HTR-8/SVneo (cell line): ENCODE data around the gene SERINC4.
A peak's percentile ranks its signal among the peaks of the same experiment; 100 is the strongest.
"Not testable (repeated sequence)": the region's sequence is repeated elsewhere in the genome, so short reads cannot be mapped to it uniquely, and the experiment has no call there.

Experiments
- DNase-seq: peaks from one replicate; pipeline ENCODE4 v3.0.0; 2011; ENCODE audit warnings: low spot score, mixed read lengths; ENCODE audit not compliant: insufficient read length
- FAIRE-seq: peaks from 2 replicates; lab custom pipeline; 2011; peaks lifted over from hg19 to GRCh38; lab: Jason Lieb, UNC

The SERINC4 gene

GRCh38 chr15:43799945-43800285 is at the start of gene SERINC4:
Gene SERINC4, minus strand, starts transcription at chr15:43800220. Its CDS starts 234 bp downstream, at chr15:43799986.
- DNase-seq (no peak), FAIRE-seq (no peak)

GRCh38 chr15:43845421-43845820 is 45.4 kb upstream of the SERINC4 start:
- no peak for FAIRE-seq
- no peak for DNase-seq

GRCh38 chr15:43832485-43832884 is 32.5 kb upstream of the SERINC4 start:
- not testable (repeated sequence) for DNase-seq, FAIRE-seq

GRCh38 chr15:43831519-43832052 is 31.6 kb upstream of the SERINC4 start:
- FAIRE-seq, DNase-seq: not testable (repeated sequence)

- FAIRE-seq, DNase-seq: not testable (repeated sequence)
Measured at GRCh38 chr15:43830691-43831275, 30.8 kb upstream of the SERINC4 start.

GRCh38 chr15:43829951-43830540 is 30.0 kb upstream of the SERINC4 start:
- not testable (repeated sequence) for FAIRE-seq, DNase-seq

- FAIRE-seq = no peak
- no peak for DNase-seq
Measured at GRCh38 chr15:43828061-43828657, 28.1 kb upstream of the SERINC4 start.

- FAIRE-seq (no peak), DNase-seq (peak; percentile 81)
Measured at GRCh38 chr15:43826508-43827341, 26.7 kb upstream of the SERINC4 start, which contains the start of gene WDR76. Gene WDR76, plus strand, starts transcription at chr15:43827002. Its CDS starts 31 bp downstream, at chr15:43827033.

- no peak for DNase-seq
- no peak for FAIRE-seq
Measured at GRCh38 chr15:43826029-43826507, 26.0 kb upstream of the SERINC4 start.

- FAIRE-seq, DNase-seq: not testable (repeated sequence)
Measured at GRCh38 chr15:43825305-43825704, 25.3 kb upstream of the SERINC4 start.

- peak; percentile 59 for FAIRE-seq
- DNase-seq = peak; percentile 95
Measured at GRCh38 chr15:43824302-43825246, 24.6 kb upstream of the SERINC4 start, which contains the start of gene MFAP1. Gene MFAP1, minus strand, starts transcription at chr15:43824690. Its CDS starts 121 bp downstream, at chr15:43824569.

- FAIRE-seq = no peak
- no peak for DNase-seq
Measured at GRCh38 chr15:43821505-43821904, 21.5 kb upstream of the SERINC4 start.

- FAIRE-seq = not testable (repeated sequence)
Measured at GRCh38 chr15:43815064-43815463, 15.0 kb upstream of the SERINC4 start.

GRCh38 chr15:43808960-43809678 is 9.1 kb upstream of the SERINC4 start:
- FAIRE-seq = no peak
- DNase-seq = no peak

More at GRCh38 chr15:43815064-43815463, 15.0 kb upstream of the SERINC4 start:
- DNase-seq = not testable (repeated sequence)

- FAIRE-seq (no peak), DNase-seq (no peak)
Measured at GRCh38 chr15:43808435-43808950, 8.5 kb upstream of the SERINC4 start.

GRCh38 chr15:43802676-43803075 is 2.7 kb upstream of the SERINC4 start:
- not testable (repeated sequence) for FAIRE-seq, DNase-seq

GRCh38 chr15:43800286-43801141 is 494 bp upstream of the SERINC4 start, which contains the start of gene HYPK:
Gene HYPK, plus strand, starts transcription at chr15:43800599. Its CDS starts 24 bp downstream, at chr15:43800623.
- no peak for FAIRE-seq
- DNase-seq = peak; percentile 67
